ENCODE measurements around the gene EXTL1.

EXTL1 gene

DNA sequence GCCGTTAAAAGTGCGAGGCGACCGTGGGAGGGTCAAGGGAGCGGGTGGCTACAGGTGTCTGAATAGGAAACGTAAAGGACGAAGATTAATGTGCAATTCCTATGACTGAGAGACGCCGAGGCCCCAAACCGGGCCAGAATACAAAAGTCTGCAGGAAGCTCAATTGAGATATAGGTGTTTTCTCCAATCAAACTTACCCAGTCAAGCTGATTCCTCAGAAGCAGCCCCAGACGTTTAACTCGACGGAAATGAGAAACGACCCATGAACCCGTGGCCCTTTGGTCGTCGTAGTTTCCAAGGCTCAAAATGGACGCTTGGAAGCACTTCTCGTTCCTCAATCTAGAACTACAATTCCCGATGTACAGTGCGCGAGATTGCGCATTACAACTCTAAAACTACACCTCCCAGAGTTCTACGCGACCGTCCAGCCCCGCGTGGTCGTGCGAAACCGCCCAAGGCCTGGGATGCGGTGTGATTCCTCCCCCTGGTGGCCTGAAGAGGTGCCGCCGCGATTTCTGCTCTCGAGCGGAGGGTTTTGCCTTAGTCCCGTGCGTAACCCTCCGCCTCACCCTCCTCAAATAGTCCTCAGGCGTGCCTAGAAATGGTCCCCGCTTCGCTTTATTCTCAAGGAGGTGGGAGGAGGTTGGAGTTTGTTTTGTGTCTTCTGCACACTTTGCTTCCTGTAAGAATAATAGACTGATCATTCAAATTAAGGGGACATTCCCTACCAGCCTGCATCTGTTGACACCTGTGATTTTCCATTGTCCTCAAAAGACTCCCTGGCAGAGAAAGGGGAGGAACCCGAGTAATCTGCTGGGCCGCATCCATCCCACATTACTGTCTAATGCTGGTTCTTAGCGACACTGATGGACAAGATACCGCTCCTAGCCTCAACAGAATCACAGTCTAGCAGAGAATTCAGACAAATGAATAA is 23.5 kb upstream of the EXTL1 start, which contains the start of gene PAFAH2:
Gene PAFAH2, minus strand, starts transcription at position 236 of the 934 bp plus-strand sequence. CDS start 7,247 bp downstream, outside the sequence.
- DNase-seq = peak; percentile 64 to 99 (median 94)

DNA sequence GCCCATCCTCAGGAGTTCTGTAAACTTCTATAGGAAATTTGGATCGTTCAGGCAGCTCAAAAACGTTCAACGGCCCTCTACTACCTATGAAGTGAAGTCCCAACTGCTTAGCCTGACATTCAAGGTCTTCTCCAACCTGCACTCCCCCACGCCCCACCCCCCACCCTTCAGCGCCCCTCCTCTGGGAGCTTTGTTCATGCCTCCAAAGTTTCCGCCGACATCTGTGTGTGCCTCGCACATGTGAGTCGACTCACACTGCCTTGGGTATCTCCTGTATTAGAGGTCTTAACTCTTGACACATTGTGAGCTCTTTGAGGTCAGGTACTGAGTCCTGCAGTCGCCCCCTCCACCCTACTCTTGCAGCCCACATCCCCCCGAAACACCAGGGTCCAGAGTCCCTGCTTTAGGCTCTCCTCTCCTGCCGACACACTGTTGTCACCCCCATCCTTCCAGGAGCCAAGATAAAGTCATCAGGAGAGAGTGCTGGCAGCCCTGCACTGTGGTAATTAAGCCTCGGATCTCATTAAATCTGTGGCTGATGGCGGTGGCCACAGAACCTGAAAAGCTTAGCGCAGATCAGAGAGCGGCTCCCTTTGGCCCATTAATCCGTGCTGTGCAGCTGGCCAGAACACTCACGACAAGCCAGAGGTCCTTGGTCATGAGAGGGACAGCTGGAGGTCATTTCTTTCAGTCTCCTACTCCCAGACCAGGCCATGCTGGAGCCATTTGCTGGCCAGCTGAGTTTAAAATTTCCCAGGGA is 22.4 kb upstream of the EXTL1 start:
- DNase-seq = no peak

DNA sequence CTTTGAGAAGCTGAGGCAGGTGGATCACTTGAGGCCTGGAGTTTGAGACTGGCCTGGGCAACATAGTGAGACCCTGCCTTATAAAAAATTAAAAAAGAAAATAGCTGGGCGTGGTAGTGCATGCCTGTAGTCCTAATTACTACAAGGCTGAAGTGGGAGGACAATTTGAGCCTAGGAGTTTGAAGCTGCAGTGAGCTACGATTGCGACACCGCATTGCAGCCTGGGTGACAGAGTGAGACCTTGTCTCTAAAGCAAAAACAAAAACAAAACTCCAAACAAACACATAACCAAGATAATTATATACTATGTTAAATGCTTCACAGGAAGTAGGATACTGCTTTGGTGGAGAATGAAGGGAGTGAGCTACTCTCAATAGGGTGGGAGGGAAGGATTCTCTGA is 18.3 kb upstream of the EXTL1 start:
- no peak for DNase-seq

DNA sequence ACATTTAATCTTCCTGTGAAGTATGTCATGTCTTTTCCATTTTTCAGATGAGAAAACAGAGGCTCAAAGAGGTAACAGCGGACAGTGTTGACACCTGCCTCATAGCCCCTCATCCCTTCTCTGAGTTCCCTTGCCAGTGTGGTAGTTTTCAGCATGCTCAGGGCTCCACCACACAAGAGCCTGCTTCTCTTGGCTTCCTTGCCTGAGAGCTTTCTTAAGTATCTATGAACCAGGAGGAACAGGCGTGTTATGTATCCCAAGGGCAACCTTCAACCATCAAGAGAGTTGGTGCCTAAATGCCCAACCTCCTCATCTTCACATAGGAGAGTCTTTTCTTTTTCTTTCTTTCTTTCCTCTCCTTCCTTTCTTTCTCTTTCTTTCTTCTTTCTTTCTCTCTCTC is 17.8 kb upstream of the EXTL1 start:
- no peak for DNase-seq

DNA sequence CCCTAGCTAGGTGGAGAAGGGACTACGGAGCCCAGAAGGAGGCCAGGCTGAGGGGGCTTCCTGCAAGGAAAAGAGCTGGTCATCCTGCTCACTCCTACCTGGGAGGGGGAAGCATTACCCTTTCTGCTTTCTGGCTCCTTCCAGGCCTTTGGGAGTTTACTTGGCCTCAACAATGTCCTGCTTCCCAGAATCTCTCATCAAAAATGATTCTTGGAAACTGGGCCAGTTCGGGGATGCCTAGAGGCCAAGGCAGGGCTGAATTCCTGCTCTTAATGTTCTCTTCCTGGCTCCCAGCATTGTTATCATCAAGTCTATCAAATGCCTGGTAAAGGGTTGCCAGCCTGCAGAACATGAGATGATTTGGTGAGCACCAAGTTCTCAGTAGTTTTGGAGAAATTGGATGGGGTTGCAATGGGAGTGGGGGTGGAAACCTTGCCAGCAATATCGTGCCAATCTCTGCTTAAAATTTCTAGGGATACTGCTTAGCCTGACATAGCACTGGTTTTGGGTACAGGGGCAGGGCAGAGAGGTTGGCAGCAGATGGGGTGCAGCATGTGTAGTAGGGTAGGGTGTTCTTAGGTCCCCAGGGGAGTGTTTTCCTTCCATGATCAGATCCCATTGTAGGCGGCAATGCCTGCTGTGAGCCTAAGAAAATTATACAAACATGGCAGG is 16.0 kb upstream of the EXTL1 start:
- DNase-seq = no peak

DNA sequence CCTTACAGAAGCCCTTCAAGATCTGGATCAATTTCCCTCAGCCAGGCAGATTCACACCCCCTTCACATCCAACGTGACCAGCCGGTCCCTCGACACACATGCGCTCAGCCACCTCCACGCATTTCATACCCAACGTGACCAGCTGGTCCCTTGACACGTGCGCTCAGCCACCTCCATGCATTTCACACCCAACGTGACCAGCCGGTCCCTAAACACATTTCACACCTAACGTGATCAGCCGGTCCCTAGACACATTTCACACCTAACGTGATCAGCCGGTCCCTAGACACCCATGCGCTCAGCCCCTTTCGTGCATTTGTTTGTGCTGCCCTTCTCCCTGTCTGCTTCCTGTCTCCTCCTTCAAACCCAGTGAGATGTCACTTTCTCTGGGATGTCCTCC is 14.9 kb upstream of the EXTL1 start:
- DNase-seq = no peak

DNA sequence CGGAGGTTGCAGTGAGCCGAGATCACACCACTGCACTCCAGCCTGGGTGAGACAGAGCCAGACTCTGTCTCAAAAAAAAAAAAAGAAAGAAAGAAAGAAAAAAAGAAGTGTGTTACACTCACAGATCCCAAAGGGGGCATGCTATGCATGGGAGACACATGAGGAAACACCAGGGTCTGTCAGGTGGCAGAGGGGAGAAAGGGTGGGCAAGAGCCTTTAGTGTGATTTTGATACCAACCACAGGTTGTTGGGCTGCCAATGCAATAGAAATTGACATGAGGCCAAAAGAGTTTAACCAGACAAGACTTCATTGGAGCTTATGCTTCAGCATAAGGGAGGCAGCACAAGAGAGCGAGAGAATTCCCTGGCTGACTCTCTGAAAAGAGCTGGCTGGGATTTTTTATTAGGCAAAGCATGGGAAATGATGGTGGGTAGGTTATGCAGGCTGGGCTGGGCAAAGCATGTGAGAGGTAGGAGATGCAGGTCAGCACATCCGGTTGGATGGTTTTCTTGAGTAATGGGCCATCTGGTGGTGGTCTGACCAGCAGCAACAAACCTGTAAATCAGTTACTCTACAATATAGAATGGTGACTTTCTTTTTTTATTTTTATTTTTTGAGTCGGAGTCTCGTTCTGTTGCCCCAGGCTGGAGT is 11.7 kb upstream of the EXTL1 start:
- DNase-seq = no peak

DNA sequence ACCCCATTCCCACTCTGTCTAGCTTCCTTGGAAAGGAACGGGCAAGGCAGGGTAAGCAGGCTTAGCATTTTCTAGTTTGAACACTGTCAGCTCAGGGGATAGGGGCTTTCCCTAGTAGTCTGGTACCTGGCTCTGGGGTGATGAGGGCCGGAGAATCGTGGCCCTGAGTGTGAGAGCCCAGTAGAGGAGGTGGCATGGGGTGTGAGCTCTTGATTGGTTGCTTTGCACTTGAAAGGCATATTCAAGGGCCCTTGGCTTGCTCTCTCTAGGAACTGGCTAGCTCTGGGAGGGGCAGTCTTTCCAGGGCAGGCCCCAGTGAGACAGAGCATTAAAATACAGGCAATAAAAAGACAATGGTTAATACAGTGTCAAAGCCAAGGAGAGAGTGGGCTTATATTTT is 10.8 kb upstream of the EXTL1 start:
- no peak for DNase-seq

DNA sequence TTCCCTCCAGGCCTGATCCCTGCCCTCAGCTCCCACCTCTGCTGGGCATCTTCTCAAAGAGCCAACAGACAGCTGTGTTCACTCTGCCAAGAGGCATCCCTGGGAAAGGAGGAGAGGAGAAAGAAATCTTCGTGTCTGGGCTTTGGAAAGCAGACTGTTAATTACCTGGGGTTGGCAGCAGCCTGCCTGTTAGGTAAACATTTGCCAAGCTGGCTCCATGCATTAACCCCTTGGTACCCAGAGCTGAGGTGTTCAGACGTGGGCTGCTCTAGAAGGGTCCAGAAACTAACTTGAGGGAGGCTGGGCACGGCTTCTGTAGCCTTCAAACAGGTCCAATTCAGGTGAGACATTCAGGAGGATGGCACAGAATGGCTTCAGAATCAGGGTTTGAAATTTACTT is 8.7 kb upstream of the EXTL1 start:
- DNase-seq = no peak

DNA sequence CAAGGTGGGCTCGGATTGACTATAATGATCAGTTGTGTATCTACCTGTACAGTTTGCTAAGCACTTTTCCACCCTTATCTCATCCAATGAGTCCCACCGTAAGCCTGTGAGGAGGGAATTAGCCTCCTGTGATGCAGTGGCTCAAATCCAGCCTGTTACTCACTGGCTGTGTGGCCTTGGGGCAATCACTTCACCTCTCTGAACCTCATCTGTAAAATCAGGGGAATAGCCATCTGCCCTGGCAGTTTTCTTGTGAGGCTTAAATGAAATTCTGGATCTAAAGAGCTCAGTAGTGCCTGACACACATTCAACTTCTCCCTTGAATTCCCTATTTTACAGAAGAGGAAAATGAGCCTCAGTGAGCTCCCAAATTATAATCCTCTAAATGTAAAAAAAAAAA is 7.4 kb upstream of the EXTL1 start:
- no peak for DNase-seq

DNA sequence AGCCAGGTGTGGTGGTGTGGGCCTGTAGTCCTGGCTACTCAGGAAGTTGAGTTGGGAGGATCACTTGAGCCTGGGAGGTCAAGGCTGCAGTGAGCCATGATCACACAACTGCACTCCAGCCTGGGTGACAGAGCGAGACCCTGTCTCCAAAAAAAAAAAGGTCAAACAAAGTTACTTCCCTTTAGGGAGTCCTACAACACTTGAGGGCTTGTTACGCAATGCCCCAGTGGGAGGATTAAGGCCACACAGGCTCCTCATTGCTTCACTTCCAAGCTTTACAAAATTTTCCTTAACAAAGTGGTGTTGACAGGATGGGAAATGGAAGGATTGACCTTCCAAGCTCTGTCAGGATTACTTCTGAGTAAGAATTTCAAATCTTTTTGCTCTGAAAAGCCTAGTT is 6.2 kb upstream of the EXTL1 start:
- DNase-seq = no peak

DNA sequence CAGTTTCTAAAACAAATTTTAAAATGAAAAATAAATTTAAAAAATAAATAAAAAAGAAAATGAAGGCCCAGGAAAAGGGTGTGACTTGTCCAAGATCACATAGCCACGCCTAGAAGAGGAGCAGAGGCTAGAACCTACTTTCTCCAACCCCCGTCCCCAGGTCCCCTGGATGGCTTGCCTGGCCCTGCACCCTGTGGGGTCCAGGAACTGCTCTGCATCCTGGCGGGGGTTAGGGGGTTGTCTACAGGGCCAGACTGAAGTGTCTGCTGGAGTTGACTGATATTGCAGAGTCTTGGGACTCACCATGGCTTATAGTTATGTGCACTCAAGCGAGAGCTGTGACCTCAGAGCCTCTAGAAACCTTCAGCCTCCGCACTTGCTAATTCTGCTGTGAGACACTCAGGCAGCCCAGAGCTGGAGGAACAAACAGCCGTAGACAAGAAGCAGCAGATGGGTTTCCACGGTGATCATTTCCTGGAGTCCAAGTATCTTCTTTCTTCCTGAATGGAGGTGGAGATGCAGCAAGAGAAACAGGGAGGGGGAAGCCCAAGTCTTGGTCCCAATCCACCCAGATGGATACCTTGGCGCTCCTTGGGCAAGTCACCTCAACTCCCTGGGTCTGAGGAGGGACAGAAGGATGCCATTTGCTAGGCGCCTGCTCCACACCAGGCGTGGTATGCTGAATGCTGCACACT is 5.2 kb upstream of the EXTL1 start:
- DNase-seq = peak in 18 of 56 donors; percentile 14 to 66 (median 36)

DNA sequence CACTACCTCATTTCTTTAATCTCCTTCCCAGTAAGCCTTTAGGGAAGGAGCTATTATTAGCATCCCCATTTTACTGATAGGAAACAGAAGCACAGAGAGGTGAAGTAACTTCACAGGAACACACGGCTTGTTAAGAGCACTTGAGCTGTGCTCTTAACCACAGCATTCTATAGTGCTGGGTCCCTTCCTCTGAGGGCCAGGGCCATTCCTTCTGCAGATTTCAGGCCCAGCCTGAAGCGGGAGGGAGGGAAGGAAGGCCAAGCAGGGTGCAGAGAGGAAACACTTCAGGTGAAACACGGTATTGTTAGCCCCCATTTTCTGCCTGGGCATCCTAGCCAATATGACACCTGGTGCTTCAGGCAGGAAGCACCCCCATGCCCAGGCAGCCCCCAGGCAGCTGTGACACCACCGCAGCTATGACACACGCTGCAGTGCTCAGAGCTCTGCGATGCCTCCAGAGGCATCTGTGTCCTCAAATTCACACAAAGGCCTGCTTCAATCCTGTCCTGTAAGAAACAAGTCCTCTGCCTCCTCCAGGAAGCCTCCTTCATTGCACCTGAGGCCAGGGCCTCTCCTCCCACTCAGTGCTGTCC is 4.5 kb upstream of the EXTL1 start:
- no peak for DNase-seq

DNA sequence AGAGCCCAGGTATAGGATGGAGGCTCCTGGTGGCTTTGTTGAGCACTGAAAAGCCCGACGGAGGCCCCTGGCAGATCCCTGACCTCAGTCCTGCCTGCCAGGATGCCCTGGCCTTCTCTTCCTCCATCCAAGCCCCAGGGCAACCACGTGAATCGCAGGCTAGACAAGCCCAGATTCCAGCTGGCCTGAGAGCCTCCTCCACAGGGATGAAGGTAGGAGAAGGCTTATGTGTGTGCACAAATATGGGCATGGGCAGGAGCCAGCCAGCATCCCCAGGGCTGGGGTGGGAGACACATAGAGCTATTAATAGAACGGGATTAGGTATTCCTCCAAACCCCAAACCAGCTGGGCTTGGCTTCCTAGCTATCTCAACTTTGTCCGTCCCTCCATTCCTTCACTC is 4.0 kb upstream of the EXTL1 start:
- no peak for DNase-seq

DNA sequence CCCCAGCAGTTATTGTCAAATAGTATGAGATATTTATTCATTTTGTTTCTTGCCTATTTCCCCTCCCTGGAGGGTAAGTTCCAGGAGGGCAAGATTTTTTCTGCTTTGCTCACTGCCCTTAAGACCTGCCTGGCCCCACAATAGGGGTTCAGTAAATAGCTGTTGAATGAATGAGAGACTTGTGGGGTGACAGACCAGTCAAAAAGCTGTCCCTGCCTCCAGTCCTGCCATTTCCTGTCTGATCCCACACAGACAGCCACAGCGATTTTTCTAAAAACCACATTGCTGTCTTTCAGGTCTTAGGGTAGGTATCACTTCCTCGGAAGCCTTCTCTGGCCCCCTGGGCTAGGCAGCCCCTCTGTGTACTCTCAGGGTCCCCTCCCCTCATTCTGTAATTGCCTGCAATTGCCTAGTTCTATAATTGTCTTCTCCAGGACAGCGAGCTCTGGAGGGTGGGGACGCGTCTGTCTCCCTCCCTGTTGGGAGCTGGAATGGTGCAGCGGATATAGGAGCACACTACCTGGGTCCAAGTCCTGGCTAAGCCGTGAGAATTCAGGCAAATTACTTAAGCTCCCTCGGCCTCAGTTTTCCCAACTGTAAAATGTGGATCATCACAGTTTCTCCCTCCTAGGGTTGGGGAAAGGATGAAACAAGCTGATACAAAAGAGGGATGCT is 1.8 kb upstream of the EXTL1 start:
- DNase-seq = no peak

DNA sequence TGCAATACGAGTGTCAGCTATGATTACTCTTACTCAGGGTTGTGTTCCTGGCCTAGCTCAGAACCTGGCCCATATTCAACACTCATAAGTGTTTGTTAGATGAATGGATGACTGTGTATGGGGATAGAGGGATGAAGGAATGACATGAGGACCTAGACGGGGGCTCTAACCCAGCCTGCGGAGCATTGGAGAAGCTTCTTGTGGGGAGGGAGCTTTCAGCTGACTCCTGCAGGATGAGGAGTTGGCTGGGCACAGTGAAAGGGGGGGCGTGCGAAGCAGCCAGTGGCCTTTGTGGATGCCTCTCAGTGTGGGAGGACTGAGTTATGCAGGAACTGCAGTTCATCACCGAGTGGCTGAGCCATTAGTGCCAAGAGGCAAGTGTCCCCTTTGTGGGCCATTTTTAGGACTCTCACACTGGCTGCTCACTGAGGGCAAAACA is 1.2 kb upstream of the EXTL1 start:
- DNase-seq = peak in 11 of 56 donors; percentile 12 to 50 (median 29)

DNA sequence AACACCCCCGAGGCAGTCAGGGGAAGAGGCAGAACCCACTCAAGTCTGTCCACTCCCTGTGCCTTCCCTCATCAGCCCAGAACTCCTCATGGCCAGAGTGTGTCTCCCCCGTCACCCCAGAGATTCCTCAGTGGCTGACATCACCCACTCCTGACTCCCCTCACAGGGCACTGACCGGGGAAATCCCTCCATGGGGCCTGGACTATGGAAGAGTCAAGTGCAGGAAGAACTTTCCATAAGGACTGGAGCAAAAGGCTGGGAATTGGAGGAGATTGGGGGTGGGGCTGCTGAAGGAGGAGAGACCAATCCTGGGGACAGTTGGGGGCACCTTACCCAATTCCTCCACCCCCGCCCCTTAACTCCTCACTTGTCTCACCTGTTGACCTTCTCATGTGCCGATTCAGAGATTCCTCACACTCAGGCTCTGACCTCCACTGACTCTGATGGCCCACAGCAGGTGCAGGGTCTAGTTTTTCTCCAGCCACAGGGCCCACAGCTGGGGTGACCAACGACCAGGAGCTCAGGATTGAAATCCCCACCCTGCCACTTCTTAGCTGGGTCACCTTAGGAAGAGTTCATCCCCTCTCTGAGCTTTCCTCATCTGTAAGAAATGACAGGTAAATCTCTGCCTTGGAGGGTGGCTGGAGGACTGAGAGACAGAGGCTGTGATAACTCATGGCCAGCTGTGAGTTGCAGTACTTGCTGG is 481 bp upstream of the EXTL1 start:
- no peak for DNase-seq

DNA sequence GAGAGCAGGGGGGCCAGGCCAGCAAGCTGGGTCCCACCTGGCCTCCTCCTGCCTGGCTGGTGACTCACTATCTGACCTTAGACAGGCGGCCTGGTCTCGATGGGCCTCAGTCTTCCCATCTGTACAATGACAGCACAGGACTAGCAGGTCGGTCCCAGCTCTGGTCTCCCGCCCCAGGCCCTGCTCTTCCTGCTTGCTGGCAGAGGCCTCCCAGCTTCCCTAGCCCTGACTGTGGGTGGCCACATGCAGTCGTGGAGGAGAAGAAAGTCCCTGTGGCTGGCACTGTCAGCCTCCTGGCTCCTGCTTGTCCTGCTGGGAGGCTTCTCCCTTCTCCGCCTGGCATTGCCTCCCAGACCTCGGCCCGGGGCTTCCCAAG is 817 bp downstream of the EXTL1 start:
- no peak for DNase-seq

DNA sequence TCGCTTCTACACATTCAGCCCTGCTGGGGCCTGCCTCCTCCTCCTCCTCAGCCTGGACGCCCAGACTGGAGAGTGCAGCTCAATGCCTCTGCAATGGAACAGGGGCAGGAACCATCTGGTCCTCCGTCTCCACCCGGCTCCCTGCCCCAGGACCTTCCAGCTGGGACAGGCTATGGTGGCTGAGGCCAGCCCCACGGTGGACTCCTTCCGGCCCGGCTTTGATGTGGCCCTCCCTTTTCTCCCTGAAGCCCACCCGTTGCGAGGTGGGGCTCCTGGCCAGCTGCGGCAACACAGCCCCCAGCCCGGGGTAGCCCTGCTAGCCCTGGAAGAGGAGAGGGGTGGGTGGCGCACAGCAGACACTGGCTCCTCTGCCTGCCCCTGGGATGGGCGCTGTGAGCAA is 1.4 kb downstream of the EXTL1 start:
- no peak for DNase-seq

Measured in amygdala (tissue), 56 donors.